CD4-positive, CD25-positive, alpha-beta regulatory T cell (primary cell): ENCODE data around the gene GCGR. TPM values are rescaled to one million over a fixed set of nuclear protein-coding genes. Genes with fewer than 3 reads are reported as not detected.

ENCODE experiments used
- ATAC-seq, 2 donors: fragments of 150-1000 bp; cut with Tn5 transposase; one replicate each; pipeline ENCODE4 v1.10.0; 2021; ENCODE audit warnings: low read depth in 2 of 2, moderate number of reproducible peaks in 2 of 2, moderate library complexity in 1 of 2
- DNase-seq, 3 donors: peaks; one replicate each; pipeline versions ENCODE4 v3.0.0 to v3.0.0-alpha.2; 2012 to 2022; ENCODE audit warnings: mixed read lengths in 1 of 3
- H3K27ac ChIP-seq: one replicate; pipeline ENCODE4 v1.7.0; 2013; ENCODE audit warnings: mild to moderate bottlenecking, low read length; ENCODE audit not compliant: insufficient read depth, poor library complexity, severe bottlenecking
- H3K27me3 ChIP-seq: one replicate; pipeline ENCODE4 v1.7.0; 2013; ENCODE audit warnings: low read length; ENCODE audit not compliant: control insufficient read depth, insufficient read depth
- H3K36me3 ChIP-seq: one replicate; pipeline ENCODE4 v1.7.0; 2013; ENCODE audit warnings: mild to moderate bottlenecking, low read length, moderate library complexity; ENCODE audit not compliant: control insufficient read depth, insufficient read depth
- H3K4me1 ChIP-seq: 2 replicates; pipeline ENCODE4 v1.7.0; 2013; ENCODE audit warnings: mild to moderate bottlenecking, low read length; ENCODE audit not compliant: insufficient read depth, control insufficient read depth, poor library complexity, severe bottlenecking
- H3K4me3 ChIP-seq: one replicate; pipeline ENCODE4 v1.7.0; 2013; ENCODE audit warnings: low read depth, mild to moderate bottlenecking, low read length, moderate library complexity
- H3K9me3 ChIP-seq, 2 experiments: 1 replicate in 1 of 2; 2 replicates in 1 of 2; pipeline ENCODE4 v1.7.0; 2013; ENCODE audit warnings: low read length in 2 of 2, mild to moderate bottlenecking in 1 of 2, moderate library complexity in 1 of 2; ENCODE audit not compliant: control insufficient read depth in 2 of 2
- H3K27ac Mint-ChIP-seq, 3 donors: one replicate each; pipeline ENCODE4 v1.8.0; 2020 to 2022; ENCODE audit warnings: mild to moderate bottlenecking in 3 of 3, mixed read lengths in 3 of 3, moderate library complexity in 2 of 3
- H3K27me3 Mint-ChIP-seq: one replicate; pipeline ENCODE4 v1.8.0; 2022; ENCODE audit warnings: mild to moderate bottlenecking, mixed read lengths
- H3K36me3 Mint-ChIP-seq: one replicate; pipeline ENCODE4 v1.8.0; 2020; ENCODE audit warnings: mixed read lengths
- H3K4me1 Mint-ChIP-seq, 4 donors: one replicate each; pipeline ENCODE4 v1.8.0; 2020 to 2022; ENCODE audit warnings: mixed read lengths in 4 of 4, mild to moderate bottlenecking in 1 of 4
- H3K4me3 Mint-ChIP-seq, 4 donors: one replicate each; pipeline ENCODE4 v1.8.0; 2020 to 2022; ENCODE audit warnings: mild to moderate bottlenecking in 4 of 4, mixed read lengths in 4 of 4, moderate library complexity in 3 of 4
- H3K9me3 Mint-ChIP-seq, 7 donors: one replicate each; pipeline ENCODE4 v1.8.0; 2020 to 2022; ENCODE audit warnings: mixed read lengths in 7 of 7, mild to moderate bottlenecking in 3 of 7, moderate library complexity in 2 of 7
- polyA plus RNA-seq, 4 donors: library from polyadenylated mRNA; unstranded; fragments of 300-500 nt; fragmentation: Illumina TruSeq; gene quantifications; one replicate each; pipeline ENCODE4 v1.2.3, GENCODE V29; 2021
- total RNA-seq: library from RNA; stranded (reverse); gene quantifications from one replicate; pipeline ENCODE4 v1.2.3, GENCODE V29; 2022

Gene GCGR
- total and polyA plus RNA-seq, 5 donors from 2014 or later: not detected

GRCh38 chr17:81860756-81861568 is 57.0 kb downstream of the GCGR start:
- H3K4me3 ChIP-seq: peak overlapping the region; percentile 57
- no peaks in the 10 kb centered on the region for H3K27me3 ChIP-seq
- H3K9me3 Mint-ChIP-seq: no peaks in the 10 kb centered on the region
- no peaks in the 10 kb centered on the region for H3K9me3 ChIP-seq
- peaks cover 4% of the 10 kb centered on the region for H3K27me3 Mint-ChIP-seq
- peaks cover 10% of the 10 kb centered on the region for H3K36me3 ChIP-seq
- peaks cover 5% of the 10 kb centered on the region for H3K36me3 Mint-ChIP-seq
- peaks cover 6 to 50% (median 8%) of the 10 kb centered on the region in 4 donors for H3K4me1 Mint-ChIP-seq
- DNase-seq (peak; percentile 99 to 100 (median 100)), ATAC-seq (peak; percentile 87 to 89)
- peaks cover 33% of the 10 kb centered on the region for H3K4me1 ChIP-seq
- H3K4me3 Mint-ChIP-seq: peak overlapping the region; percentile 91 to 94 (median 94)
- peak overlapping the region; percentile 93 to 96 (median 96) for H3K27ac Mint-ChIP-seq
- H3K27ac ChIP-seq: peak overlapping the region; percentile 98

DNA sequence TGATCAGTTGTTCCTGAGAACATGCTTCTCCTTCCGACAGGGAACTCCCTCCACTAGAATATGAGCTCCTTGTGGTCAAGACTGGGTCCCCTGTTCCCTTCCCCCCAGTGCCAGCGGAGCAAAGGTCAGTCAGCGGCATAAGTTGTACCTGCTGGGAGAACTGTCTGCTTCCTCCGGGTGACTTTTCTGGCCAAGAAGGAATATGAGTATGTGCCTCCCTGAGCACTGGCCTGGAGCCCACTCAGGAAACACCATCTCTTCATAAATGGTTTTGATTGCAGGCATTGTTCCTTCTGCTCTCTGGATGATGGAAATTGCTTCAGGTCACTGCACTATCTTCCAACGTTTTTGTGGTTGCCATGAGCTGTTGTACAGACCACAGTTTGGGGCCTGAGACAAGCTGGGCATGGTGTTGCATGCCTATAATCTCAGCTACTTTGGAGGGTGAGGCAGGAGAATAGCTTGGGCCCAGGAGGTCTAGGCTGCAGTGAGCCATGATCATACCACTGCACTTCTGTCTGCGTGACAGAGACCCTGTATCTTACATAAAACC is 59.2 kb downstream of the GCGR start:
- Mint-ChIP-seq H3K4me1 (peaks cover 6 to 51% (median 12%) of the 10 kb centered on the region in 4 donors), H3K36me3 (peaks cover 5% of the 10 kb centered on the region), H3K27me3 (peaks cover 4% of the 10 kb centered on the region), H3K27ac (peak overlapping the region in 2 of 3 donors; percentile 84 to 95), H3K9me3 (no peaks in the 10 kb centered on the region), H3K4me3 (peak overlapping the region; percentile 22 to 85 (median 80))
- Histone ChIP-seq H3K4me3 (no peak overlapping the region), H3K9me3 (no peaks in the 10 kb centered on the region), H3K27ac (no peak overlapping the region), H3K36me3 (peaks cover 5% of the 10 kb centered on the region), H3K4me1 (peaks cover 42% of the 10 kb centered on the region), H3K27me3 (no peaks in the 10 kb centered on the region)
- ATAC-seq (no peak), DNase-seq (no peak)

Other genes starting within 250 kb of the GCGR start
- gene NPLOC4, start 167.0 kb upstream of the GCGR start, total RNA-seq: 103 TPM
- gene NPLOC4, start 167.0 kb upstream of the GCGR start, polyA plus RNA-seq: 10 to 100 TPM; 48.6 to 53.1 (median 51.0) TPM
- gene TSPAN10, start 167.0 kb upstream of the GCGR start, total RNA-seq: not detected
- under 1 TPM in 3 of 4 donors, not detected in 1; 0.21 to 0.70 (median 0.24) TPM for gene TSPAN10, start 167.0 kb upstream of the GCGR start, polyA plus RNA-seq
- gene PDE6G, start 147.6 kb upstream of the GCGR start, total RNA-seq: 0.67 TPM
- 1 to 10 TPM in 2 of 4 donors, under 1 TPM in 1, not detected in 1; 0.94 to 1.4 (median 1.1) TPM for gene PDE6G, start 147.6 kb upstream of the GCGR start, polyA plus RNA-seq
- 37.7 TPM for gene OXLD1, start 137.5 kb upstream of the GCGR start, total RNA-seq
- gene OXLD1, start 137.5 kb upstream of the GCGR start, polyA plus RNA-seq: 100 to 1,000 TPM in 1 of 4 donors, 10 to 100 TPM in 3; 78.4 to 108 (median 84.2) TPM
- 30.4 TPM for gene CCDC137, start 137.4 kb upstream of the GCGR start, total RNA-seq
- 10 to 100 TPM; 10.2 to 14.3 (median 12.0) TPM for gene CCDC137, start 137.4 kb upstream of the GCGR start, polyA plus RNA-seq
- gene ARL16, start 120.4 kb upstream of the GCGR start, total RNA-seq: 34.7 TPM
- gene ARL16, start 120.4 kb upstream of the GCGR start, polyA plus RNA-seq: 10 to 100 TPM; 24.7 to 27.7 (median 26.3) TPM
- 148 TPM for gene HGS, start 120.1 kb upstream of the GCGR start, total RNA-seq
- 10 to 100 TPM; 23.4 to 30.5 (median 27.7) TPM for gene HGS, start 120.1 kb upstream of the GCGR start, polyA plus RNA-seq
- 18.5 TPM for gene MRPL12, start 100.8 kb upstream of the GCGR start, total RNA-seq
- 10 to 100 TPM; 45.1 to 49.2 (median 47.2) TPM for gene MRPL12, start 100.8 kb upstream of the GCGR start, polyA plus RNA-seq
- gene SLC25A10, start 91.9 kb upstream of the GCGR start, total RNA-seq: 2.5 TPM
- gene SLC25A10, start 91.9 kb upstream of the GCGR start, polyA plus RNA-seq: 1 to 10 TPM; 3.4 to 4.3 (median 3.7) TPM
- 59.9 TPM for gene MCRIP1, start 29.1 kb downstream of the GCGR start, total RNA-seq
- 10 to 100 TPM; 58.1 to 93.2 (median 77.1) TPM for gene MCRIP1, start 29.1 kb downstream of the GCGR start, polyA plus RNA-seq
- not detected for gene PPP1R27, start 30.9 kb downstream of the GCGR start, total RNA-seq
- not detected for gene PPP1R27, start 30.9 kb downstream of the GCGR start, polyA plus RNA-seq
- 231 TPM for gene P4HB, start 56.4 kb downstream of the GCGR start, total RNA-seq
- gene P4HB, start 56.4 kb downstream of the GCGR start, polyA plus RNA-seq: 100 to 1,000 TPM; 186 to 216 (median 207) TPM
- 578 TPM for gene ARHGDIA, start 67.2 kb downstream of the GCGR start, total RNA-seq
- gene ARHGDIA, start 67.2 kb downstream of the GCGR start, polyA plus RNA-seq: 100 to 1,000 TPM in 2 of 4 donors, 10 to 100 TPM in 2; 91.4 to 141 (median 99.4) TPM
- gene ALYREF, start 87.4 kb downstream of the GCGR start, total RNA-seq: 90.9 TPM
- gene ALYREF, start 87.4 kb downstream of the GCGR start, polyA plus RNA-seq: 10 to 100 TPM; 24.8 to 57.6 (median 39.6) TPM
- 44.4 TPM for gene ANAPC11, start 87.6 kb downstream of the GCGR start, total RNA-seq
- gene ANAPC11, start 87.6 kb downstream of the GCGR start, polyA plus RNA-seq: 100 to 1,000 TPM; 262 to 331 (median 290) TPM
- not detected for gene NPB, start 98.1 kb downstream of the GCGR start, total RNA-seq
- under 1 TPM in 1 of 4 donors, not detected in 3; 0.10 TPM for gene NPB, start 98.1 kb downstream of the GCGR start, polyA plus RNA-seq
- 28.6 TPM for gene PCYT2, start 107.2 kb downstream of the GCGR start, total RNA-seq
- gene PCYT2, start 107.2 kb downstream of the GCGR start, polyA plus RNA-seq: 10 to 100 TPM; 25.6 to 30.9 (median 26.8) TPM
- gene SIRT7, start 114.0 kb downstream of the GCGR start, total RNA-seq: 78.1 TPM
- 10 to 100 TPM; 35.9 to 43.8 (median 41.7) TPM for gene SIRT7, start 114.0 kb downstream of the GCGR start, polyA plus RNA-seq
- 14.3 TPM for gene MAFG, start 123.6 kb downstream of the GCGR start, total RNA-seq
- 1 to 10 TPM; 2.2 to 3.0 (median 2.6) TPM for gene MAFG, start 123.6 kb downstream of the GCGR start, polyA plus RNA-seq
- 1.1 TPM for gene PYCR1, start 133.2 kb downstream of the GCGR start, total RNA-seq
- gene PYCR1, start 133.2 kb downstream of the GCGR start, polyA plus RNA-seq: 1 to 10 TPM in 2 of 4 donors, under 1 TPM in 2; 0.54 to 2.2 (median 1.1) TPM
- not detected for gene MYADML2, start 143.1 kb downstream of the GCGR start, total RNA-seq
- gene MYADML2, start 143.1 kb downstream of the GCGR start, polyA plus RNA-seq: not detected
- gene NOTUM, start 157.0 kb downstream of the GCGR start, total RNA-seq: not detected
- under 1 TPM in 2 of 4 donors, not detected in 2; 0.09 to 0.17 TPM for gene NOTUM, start 157.0 kb downstream of the GCGR start, polyA plus RNA-seq
- 41.4 TPM for gene ASPSCR1, start 173.5 kb downstream of the GCGR start, total RNA-seq
- 10 to 100 TPM; 25.2 to 29.4 (median 28.2) TPM for gene ASPSCR1, start 173.5 kb downstream of the GCGR start, polyA plus RNA-seq
- gene CENPX, start 218.7 kb downstream of the GCGR start, total RNA-seq: 31.4 TPM
- gene CENPX, start 218.7 kb downstream of the GCGR start, polyA plus RNA-seq: 10 to 100 TPM; 43.8 to 66.4 (median 65.0) TPM
- 16.6 TPM for gene LRRC45, start 219.2 kb downstream of the GCGR start, total RNA-seq
- gene LRRC45, start 219.2 kb downstream of the GCGR start, polyA plus RNA-seq: 1 to 10 TPM; 3.9 to 7.7 (median 6.0) TPM
- gene RAC3, start 227.5 kb downstream of the GCGR start, total RNA-seq: 3.6 TPM
- under 1 TPM in 1 of 4 donors, not detected in 3; 0.26 TPM for gene RAC3, start 227.5 kb downstream of the GCGR start, polyA plus RNA-seq
- gene DCXR, start 233.5 kb downstream of the GCGR start, total RNA-seq: 96.9 TPM
- 100 to 1,000 TPM; 125 to 150 (median 131) TPM for gene DCXR, start 233.5 kb downstream of the GCGR start, polyA plus RNA-seq
- 35.1 TPM for gene RFNG, start 247.7 kb downstream of the GCGR start, total RNA-seq
- gene RFNG, start 247.7 kb downstream of the GCGR start, polyA plus RNA-seq: 1 to 10 TPM; 3.2 to 5.6 (median 4.4) TPM
- gene GPS1, start 247.7 kb downstream of the GCGR start, total RNA-seq: 87.5 TPM
- gene GPS1, start 247.7 kb downstream of the GCGR start, polyA plus RNA-seq: 100 to 1,000 TPM; 128 to 170 (median 162) TPM